ENCODE results near the gene NKD1. TPM values are rescaled to one million over a fixed set of nuclear protein-coding genes. Genes with fewer than 3 reads are reported as not detected.
A peak's percentile ranks its signal among the peaks of the same experiment; 100 is the strongest.

NKD1 gene
- total and polyA plus RNA-seq, 2 donors (not counting 1 experiment from before 2014, with no cell fraction given) = 0.16 to 1.9 TPM

DNA sequence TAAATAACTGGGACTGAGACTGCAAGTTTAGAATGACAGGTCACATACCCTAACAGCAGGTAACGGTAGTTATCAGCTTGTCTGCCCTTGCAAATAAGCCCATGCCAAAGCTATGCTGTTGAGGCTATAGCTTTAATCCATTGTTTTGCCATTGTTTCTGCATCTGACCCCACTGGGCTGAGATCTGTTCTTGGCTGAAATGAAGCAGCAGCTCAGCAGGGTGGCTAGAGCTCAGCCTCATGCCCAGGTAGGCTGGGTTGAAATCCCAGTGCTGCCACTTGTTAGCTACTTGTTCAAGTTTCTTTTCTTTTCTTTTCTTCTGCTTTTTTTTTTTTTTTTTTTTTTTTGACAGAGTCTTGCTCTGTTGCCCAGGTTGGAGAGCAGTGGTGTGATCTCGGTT, 40.1 kb downstream of the NKD1 start:
- intact Hi-C loops (cut with micrococcal nuclease) = loop anchor here (2.0 kb wide), 1 partner anchor 159 kb away; no protein-coding TSS in a partner anchor
- H3K79me2 ChIP-seq (ENCODE audit: control insufficient read depth, insufficient read depth, low read length) = no peaks in the 10 kb centered on the region
- ChIA-PET CTCF (interaction anchor here (0.7 to 1.6 kb wide), 4 partner anchors 40 to 234 kb away, joined by 3 to 4 read pairs (median 4); no protein-coding TSS in a partner anchor), POLR2A (interaction anchor here (0.7 to 1.3 kb wide), 3 partner anchors 10 to 305 kb away, joined by 3 to 7 read pairs (median 6); no protein-coding TSS in a partner anchor)
- no peak overlapping the region for H3K9ac ChIP-seq (ENCODE audit: low read length)
- peaks cover 2% of the 10 kb centered on the region for H3K9me3 Mint-ChIP-seq (ENCODE audit: insufficient read depth)
- H3K27ac ChIP-seq (ENCODE audit: low read length in 2 of 2) = peak overlapping the region; percentile 68 to 90
- H3K4me1 ChIP-seq (ENCODE audit: control insufficient read depth in 2 of 2, insufficient read depth in 2 of 2, low read length in 2 of 2) = peaks cover 15 to 30% of the 10 kb centered on the region in 2 donors
- TF ChIP-seq EZH2 (IDR thresholded peaks at IDR 0.05; ENCODE audit: borderline replicate concordance, insufficient read depth, low read depth, low read length, poor library complexity, severe bottlenecking) = no peak
- TF ChIP-seq, protein P1, sequence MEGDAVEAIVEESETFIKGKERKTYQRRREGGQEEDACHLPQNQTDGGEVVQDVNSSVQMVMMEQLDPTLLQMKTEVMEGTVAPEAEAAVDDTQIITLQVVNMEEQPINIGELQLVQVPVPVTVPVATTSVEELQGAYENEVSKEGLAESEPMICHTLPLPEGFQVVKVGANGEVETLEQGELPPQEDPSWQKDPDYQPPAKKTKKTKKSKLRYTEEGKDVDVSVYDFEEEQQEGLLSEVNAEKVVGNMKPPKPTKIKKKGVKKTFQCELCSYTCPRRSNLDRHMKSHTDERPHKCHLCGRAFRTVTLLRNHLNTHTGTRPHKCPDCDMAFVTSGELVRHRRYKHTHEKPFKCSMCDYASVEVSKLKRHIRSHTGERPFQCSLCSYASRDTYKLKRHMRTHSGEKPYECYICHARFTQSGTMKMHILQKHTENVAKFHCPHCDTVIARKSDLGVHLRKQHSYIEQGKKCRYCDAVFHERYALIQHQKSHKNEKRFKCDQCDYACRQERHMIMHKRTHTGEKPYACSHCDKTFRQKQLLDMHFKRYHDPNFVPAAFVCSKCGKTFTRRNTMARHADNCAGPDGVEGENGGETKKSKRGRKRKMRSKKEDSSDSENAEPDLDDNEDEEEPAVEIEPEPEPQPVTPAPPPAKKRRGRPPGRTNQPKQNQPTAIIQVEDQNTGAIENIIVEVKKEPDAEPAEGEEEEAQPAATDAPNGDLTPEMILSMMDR (IDR thresholded peaks at IDR 0.05) = no peak
- H3K4me3 Mint-ChIP-seq = no peak overlapping the region
- H3K4me3 ChIP-seq (ENCODE audit: control extremely low read depth in 1 of 5, extremely low read depth in 1 of 5, insufficient read depth in 1 of 5, low read depth in 2 of 5, low read length in 4 of 5) = no peak overlapping the region
- WGBS (ENCODE audit: insufficient coverage) = 100% methylated on average over 1 of the region's 2 CpGs
- H3K27ac Mint-ChIP-seq = peak overlapping the region; percentile 94
- no peaks in the 10 kb centered on the region for H4K20me1 ChIP-seq (ENCODE audit: control insufficient read depth, insufficient read depth, low read length, poor library complexity, severe bottlenecking)
- no peak overlapping the region for H2AFZ ChIP-seq (ENCODE audit: insufficient read depth, low read depth, low read length, poor library complexity, severe bottlenecking)
- H3K4me1 Mint-ChIP-seq = peaks cover 17% of the 10 kb centered on the region
- H3K27me3 ChIP-seq (replicated peaks in 1 of 4; ENCODE audit: control extremely low read depth in 1 of 4, control insufficient read depth in 3 of 4, insufficient read depth in 4 of 4, low read length in 3 of 4) = no peaks in the 10 kb centered on the region
- ATAC-seq (ENCODE audit: low read depth) = no peak
- H3K27me3 Mint-ChIP-seq = no peaks in the 10 kb centered on the region
- peak; percentile 12 for DNase-seq
- peaks cover 0 to 6% (median 0%) of the 10 kb centered on the region in 3 donors for H3K9me3 ChIP-seq (ENCODE audit: control extremely low read depth in 1 of 3, control insufficient read depth in 2 of 3, insufficient read depth in 1 of 3, low read length in 2 of 3)
- no peaks in the 10 kb centered on the region for H3K36me3 ChIP-seq (replicated peaks in 1 of 2; ENCODE audit: control extremely low read depth in 1 of 2, control insufficient read depth in 1 of 2, extremely low read depth in 1 of 2, insufficient read depth in 2 of 2, low read length in 1 of 2)
- H3K4me2 ChIP-seq (replicated peaks; ENCODE audit: low read depth, low read length, poor library complexity, severe bottlenecking) = no peak overlapping the region

DNA sequence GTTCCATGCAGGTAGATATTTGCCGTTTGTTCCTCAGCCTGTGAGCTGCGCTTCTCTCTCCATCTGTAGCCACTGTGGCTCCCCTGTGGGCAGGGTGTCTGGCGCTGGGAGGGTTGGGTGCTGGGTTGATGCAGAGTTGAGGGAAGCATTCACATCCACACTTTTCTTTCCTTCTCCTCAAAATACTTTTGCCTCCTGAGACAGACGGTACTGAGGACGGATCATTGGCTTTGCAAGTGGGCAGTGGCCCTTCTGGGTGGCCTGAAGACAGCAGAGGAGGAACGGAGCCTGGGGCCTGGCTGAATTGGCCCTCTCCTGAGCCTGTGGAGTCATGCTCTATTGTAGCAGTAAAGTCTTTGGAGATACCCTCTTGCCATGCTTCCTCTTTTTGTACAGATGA, 43.0 kb downstream of the NKD1 start:
- Histone ChIP-seq H3K9ac (ENCODE audit: low read length) (no peak overlapping the region), H2AFZ (ENCODE audit: insufficient read depth, low read depth, low read length, poor library complexity, severe bottlenecking) (no peak overlapping the region), H4K20me1 (ENCODE audit: control insufficient read depth, insufficient read depth, low read length, poor library complexity, severe bottlenecking) (no peaks in the 10 kb centered on the region), H3K27ac (ENCODE audit: low read length in 2 of 2) (no peak overlapping the region), H3K4me1 (ENCODE audit: control insufficient read depth in 2 of 2, insufficient read depth in 2 of 2, low read length in 2 of 2) (peaks cover 12 to 21% of the 10 kb centered on the region in 2 donors), H3K79me2 (ENCODE audit: control insufficient read depth, insufficient read depth, low read length) (no peaks in the 10 kb centered on the region), H3K9me3 (ENCODE audit: control extremely low read depth in 1 of 3, control insufficient read depth in 2 of 3, insufficient read depth in 1 of 3, low read length in 2 of 3) (peaks cover 0 to 6% (median 0%) of the 10 kb centered on the region in 3 donors), H3K4me2 (replicated peaks; ENCODE audit: low read depth, low read length, poor library complexity, severe bottlenecking) (no peak overlapping the region), H3K4me3 (ENCODE audit: control extremely low read depth in 1 of 5, extremely low read depth in 1 of 5, insufficient read depth in 1 of 5, low read depth in 2 of 5, low read length in 4 of 5) (no peak overlapping the region), H3K27me3 (replicated peaks in 1 of 4; ENCODE audit: control extremely low read depth in 1 of 4, control insufficient read depth in 3 of 4, insufficient read depth in 4 of 4, low read length in 3 of 4) (no peaks in the 10 kb centered on the region), H3K36me3 (replicated peaks in 1 of 2; ENCODE audit: control extremely low read depth in 1 of 2, control insufficient read depth in 1 of 2, extremely low read depth in 1 of 2, insufficient read depth in 2 of 2, low read length in 1 of 2) (no peaks in the 10 kb centered on the region)
- Mint-ChIP-seq H3K27ac (peak overlapping the region; percentile 66), H3K4me3 (no peak overlapping the region), H3K9me3 (ENCODE audit: insufficient read depth) (peaks cover 2% of the 10 kb centered on the region), H3K27me3 (no peaks in the 10 kb centered on the region), H3K4me1 (peaks cover 14% of the 10 kb centered on the region)
- TF ChIP-seq, protein P1 (IDR thresholded peaks at IDR 0.05) = no peak
- TF ChIP-seq EZH2 (IDR thresholded peaks at IDR 0.05; ENCODE audit: borderline replicate concordance, insufficient read depth, low read depth, low read length, poor library complexity, severe bottlenecking) = no peak
- DNase-seq = no peak
- 100% methylated on average over 4 of the region's 6 CpGs for WGBS (ENCODE audit: insufficient coverage)
- no peak for ATAC-seq (ENCODE audit: low read depth)
- intact Hi-C loops (cut with micrococcal nuclease) = no loop called here
- POLR2A ChIA-PET = no interaction called here
- CTCF ChIA-PET = interaction anchor here (1.4 to 1.8 kb wide), 2 partner anchors 75 to 215 kb away, joined by 3 to 5 read pairs; no protein-coding TSS in a partner anchor
